Epithelial cell of esophagus (primary cell): Measurements from ENCODE around the gene SLC6A5.
"Not testable (repeated sequence)": the region's sequence is repeated elsewhere in the genome, so short reads cannot be mapped to it uniquely, and the experiment has no call there.

ENCODE experiments used
- DNase-seq: peaks from one replicate; pipeline ENCODE4 v3.0.0; 2010; ENCODE audit warnings: low read depth
- H3K4me3 ChIP-seq: 2 replicates; pipeline ENCODE4 v1.5.1; 2011; ENCODE audit warnings: mild to moderate bottlenecking, low read length, control low read depth
- TF ChIP-seq, protein P1 (sequence below): IDR thresholded peaks from 2 replicates; pipeline ENCODE4 v1.5.1; 2011; ENCODE audit warnings: low read depth, mild to moderate bottlenecking, low read length, control low read depth, inconsistent platforms; ENCODE audit not compliant: insufficient read depth; ENCODE audit errors: missing control alignments

The SLC6A5 gene

DNA sequence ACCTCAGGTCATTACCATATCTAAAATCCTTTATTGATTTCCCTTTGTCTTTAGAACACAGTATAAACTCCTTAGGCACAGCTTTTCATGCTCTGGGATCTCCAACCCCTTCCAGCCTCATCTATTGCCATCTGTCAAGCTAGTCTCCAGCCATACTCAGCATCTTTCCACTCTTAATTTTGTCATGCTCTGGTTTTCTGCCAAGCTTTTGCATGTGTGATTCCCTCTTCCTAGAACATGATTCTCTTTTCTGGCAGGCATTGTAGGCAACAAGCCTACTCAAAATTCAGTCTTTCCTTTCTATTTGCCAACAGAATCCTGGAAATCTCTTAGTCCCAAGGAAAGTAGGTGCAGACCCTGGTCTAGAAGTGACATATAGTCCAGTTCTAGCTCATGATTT is 35.5 kb upstream of the SLC6A5 start:
- H3K4me3 ChIP-seq: no peak overlapping the region
- no peak for DNase-seq
- TF ChIP-seq, protein P1, sequence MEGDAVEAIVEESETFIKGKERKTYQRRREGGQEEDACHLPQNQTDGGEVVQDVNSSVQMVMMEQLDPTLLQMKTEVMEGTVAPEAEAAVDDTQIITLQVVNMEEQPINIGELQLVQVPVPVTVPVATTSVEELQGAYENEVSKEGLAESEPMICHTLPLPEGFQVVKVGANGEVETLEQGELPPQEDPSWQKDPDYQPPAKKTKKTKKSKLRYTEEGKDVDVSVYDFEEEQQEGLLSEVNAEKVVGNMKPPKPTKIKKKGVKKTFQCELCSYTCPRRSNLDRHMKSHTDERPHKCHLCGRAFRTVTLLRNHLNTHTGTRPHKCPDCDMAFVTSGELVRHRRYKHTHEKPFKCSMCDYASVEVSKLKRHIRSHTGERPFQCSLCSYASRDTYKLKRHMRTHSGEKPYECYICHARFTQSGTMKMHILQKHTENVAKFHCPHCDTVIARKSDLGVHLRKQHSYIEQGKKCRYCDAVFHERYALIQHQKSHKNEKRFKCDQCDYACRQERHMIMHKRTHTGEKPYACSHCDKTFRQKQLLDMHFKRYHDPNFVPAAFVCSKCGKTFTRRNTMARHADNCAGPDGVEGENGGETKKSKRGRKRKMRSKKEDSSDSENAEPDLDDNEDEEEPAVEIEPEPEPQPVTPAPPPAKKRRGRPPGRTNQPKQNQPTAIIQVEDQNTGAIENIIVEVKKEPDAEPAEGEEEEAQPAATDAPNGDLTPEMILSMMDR: no peak

DNA sequence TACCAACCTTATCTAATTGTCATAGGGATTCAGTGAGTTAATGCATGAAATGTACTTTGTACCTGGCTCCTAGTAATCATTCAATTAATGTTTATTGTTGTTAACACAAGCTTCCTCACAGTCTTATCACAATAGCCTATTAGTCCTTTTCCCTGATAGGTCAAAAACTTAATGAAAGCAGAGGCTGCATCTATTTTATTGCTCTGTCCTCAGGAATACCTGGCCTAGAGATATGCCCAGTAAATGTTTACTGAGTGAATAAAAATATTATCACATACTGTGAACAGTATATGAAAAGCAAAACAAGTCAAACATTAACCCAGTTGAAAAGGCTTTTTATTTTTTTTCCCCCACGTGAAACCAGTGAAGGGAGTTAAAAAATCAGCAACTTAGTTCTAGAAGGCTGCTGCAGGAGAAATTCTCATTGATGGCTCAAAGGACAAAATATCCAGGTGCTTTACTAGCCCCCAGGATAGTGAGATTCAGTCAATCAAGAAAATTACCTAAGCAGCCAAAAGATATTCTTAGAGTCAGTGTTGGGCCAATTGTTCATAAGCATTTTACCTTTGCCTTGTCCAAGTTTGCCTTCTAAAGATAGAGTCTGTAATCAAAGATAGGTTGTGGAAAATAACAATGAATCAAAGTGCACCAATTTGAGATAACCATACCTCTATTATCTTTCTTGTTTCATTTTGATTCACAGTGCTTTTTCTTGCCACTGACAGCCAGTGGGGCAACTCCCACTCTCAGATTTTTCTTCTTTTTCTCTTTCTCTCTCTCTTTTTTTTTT is 34.4 kb upstream of the SLC6A5 start:
- no peak for DNase-seq
- H3K4me3 ChIP-seq: no peak overlapping the region
- TF ChIP-seq, protein P1: no peak

DNA sequence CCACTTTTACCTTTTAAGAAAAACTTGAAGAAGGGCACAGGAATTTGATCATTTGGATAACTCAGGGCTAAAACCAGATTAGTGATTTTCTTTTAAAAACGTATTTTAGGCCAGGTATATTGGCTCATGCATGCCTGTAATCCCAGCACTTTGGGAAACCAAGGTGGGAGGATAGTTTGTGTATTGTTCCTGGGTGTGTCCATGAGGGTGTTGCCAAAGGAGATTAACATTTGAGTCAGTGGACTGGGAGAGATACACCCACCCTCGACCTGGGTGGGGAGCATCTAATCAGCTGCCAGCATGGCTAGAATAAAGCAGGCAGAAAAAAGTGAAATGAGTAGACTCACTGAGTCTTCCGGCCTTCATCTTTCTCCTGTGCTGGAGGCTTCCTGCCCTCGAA is 33.3 kb upstream of the SLC6A5 start:
- peak; percentile 46 for DNase-seq
- H3K4me3 ChIP-seq: not testable (repeated sequence)

DNA sequence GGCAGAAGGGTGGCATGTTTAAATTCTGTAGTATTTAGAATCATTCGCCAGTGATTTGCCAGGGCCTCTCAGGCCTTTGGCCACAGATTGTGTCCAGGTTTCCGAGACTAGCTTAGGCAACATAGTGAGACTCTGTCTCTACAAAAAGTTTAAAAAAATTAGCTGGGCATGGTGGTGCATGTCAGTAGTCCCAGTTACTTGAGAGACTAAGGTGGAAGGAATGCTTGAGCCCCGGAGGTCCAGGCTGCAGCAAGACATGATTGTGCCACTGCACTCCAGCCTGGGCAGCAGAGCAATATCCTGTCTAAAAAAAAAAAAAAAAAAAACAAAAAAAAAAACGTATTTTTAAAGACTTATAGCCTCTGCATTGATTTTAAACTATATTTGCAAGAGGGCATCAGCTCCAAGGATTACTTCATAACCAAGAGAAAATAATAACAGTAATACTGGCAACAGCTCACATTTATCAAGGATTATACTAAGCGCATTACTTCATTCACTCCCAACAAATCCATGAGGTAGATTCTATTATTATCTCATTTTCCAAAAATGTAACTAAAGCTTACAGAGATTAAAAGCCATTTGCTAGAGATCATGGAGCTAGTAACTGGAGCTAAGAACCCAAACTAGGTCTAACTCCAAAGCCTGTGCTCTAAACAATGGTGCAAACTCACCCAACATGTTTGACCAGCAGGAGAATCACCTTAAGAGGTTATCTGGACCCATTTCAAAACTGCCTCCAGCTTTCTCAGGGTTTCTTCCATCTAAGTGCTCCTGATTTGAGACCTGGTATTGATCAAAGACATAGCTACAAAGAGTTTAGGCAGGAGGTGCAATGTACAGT is 32.6 kb upstream of the SLC6A5 start:
- H3K4me3 ChIP-seq: no peak overlapping the region
- DNase-seq: peak; percentile 95
- TF ChIP-seq, protein P1: no peak

DNA sequence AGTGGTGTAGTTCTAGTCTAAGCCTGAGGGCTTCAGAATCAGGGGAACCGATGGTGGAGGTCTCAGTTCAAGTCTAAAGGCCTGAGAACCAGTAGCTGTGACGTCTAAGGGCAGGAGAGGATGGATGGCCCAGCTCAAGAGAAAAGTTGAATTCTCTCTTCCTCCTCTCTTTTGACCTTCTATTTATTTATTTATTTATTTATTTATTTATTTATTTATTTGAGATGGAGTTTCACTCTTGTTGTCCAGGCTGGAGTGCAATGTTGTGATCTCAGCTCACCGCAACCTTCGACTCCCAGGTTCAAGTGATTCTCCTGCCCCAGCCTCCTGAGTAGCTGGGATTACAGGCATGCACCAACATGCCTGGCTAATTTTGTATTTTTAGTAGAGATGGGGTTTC is 19.7 kb upstream of the SLC6A5 start:
- not testable (repeated sequence) for DNase-seq, H3K4me3 ChIP-seq

DNA sequence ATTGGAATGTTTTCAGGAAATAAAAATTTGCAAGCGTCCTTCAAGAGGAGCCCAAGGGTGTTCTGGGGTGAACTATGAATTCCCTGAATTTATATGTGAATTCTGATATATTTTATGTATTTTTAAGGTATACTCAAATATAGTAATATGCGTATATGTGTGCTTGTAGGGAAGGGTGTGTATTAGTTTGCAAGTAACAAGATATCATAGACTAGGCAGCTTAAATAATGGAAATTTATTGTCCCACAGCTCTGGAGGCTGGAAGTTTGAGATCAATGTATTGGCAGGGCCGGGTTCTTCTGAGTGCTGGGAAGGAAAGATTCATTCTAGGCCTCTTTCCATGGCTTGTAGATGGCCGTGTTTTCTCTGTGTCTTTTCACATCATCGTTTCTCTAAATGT is 16.2 kb upstream of the SLC6A5 start:
- no peak overlapping the region for H3K4me3 ChIP-seq
- TF ChIP-seq, protein P1: no peak
- no peak for DNase-seq

DNA sequence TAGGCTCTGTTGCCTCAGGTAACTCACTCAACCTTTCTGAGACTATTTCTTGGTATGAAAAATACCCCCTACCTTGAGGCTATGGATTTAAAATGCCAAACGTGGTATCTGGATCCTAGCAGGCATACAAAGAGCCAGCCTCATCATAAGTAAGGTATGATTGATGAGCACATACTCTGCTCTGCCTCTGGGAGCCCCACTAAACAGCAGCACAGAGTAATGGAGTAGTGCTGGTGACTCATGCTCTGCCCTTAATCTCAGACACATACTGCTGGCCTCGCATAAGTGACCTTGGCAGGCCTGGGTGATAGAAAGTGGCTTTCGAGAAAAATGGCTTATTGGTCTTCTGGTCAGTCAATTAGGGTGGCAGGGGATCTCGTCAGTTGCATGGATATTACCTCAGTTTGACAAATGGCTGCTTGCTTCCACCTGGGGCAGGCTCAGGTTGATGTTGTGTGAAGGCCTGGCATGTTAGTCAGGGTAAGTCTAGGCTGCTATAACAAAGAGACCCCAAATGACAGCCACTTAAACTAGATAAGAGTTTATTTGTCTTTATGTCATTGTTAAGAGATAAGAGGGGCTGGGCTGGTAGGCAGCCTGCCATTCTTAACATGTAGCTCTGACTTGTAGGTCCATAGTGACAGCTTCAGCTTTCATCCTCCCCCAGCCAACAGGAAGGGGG is 15.2 kb upstream of the SLC6A5 start:
- TF ChIP-seq, protein P1: no peak
- DNase-seq: peak; percentile 86
- no peak overlapping the region for H3K4me3 ChIP-seq

DNA sequence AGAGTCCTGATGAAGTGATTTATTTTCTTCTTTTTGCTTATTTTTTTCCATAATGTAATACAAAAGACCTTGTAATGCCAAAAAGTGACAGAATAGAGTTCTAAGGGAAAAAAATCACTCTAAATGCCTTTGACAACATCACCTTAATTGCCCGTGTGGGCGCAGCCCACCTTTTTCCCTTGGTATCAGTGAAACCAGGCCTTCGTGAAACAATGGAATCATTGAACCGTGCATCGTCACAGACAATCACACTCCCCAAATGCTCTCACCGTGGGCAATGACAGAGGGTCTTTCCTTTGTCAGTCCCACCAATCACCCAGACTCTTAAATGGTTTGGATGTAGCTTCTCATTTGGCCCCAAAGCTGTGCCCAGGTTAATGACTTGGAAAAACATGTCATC is 9.6 kb upstream of the SLC6A5 start:
- no peak overlapping the region for H3K4me3 ChIP-seq
- TF ChIP-seq, protein P1: no peak
- DNase-seq: no peak
